Right lobe of liver (tissue), 4 donors: ENCODE results near the gene F10.

Source experiments
- CTCF ChIP-seq, 4 donors: fragments of 200-600 bp in 3 of 4; fragments of 450-650 bp in 1 of 4; IDR thresholded peaks; one replicate each; pipeline versions ENCODE4 v1.5.1 to v1.8.0; 2016 to 2022; ENCODE audit warnings: antibody characterized with exemption in 4 of 4, mild to moderate bottlenecking in 2 of 4
- POLR2A ChIP-seq: fragments of 450-650 bp; IDR thresholded peaks from one replicate; pipeline ENCODE4 v1.6.1; 2017; ENCODE audit warnings: antibody characterized with exemption, mild to moderate bottlenecking
- donor health status: DM: no; HTN: no; CAD: no.
- donor health status: DM: no; HTN: no; CAD: no.
- donor health status: DM: no; HTN: yes; CAD: no.

DNA sequence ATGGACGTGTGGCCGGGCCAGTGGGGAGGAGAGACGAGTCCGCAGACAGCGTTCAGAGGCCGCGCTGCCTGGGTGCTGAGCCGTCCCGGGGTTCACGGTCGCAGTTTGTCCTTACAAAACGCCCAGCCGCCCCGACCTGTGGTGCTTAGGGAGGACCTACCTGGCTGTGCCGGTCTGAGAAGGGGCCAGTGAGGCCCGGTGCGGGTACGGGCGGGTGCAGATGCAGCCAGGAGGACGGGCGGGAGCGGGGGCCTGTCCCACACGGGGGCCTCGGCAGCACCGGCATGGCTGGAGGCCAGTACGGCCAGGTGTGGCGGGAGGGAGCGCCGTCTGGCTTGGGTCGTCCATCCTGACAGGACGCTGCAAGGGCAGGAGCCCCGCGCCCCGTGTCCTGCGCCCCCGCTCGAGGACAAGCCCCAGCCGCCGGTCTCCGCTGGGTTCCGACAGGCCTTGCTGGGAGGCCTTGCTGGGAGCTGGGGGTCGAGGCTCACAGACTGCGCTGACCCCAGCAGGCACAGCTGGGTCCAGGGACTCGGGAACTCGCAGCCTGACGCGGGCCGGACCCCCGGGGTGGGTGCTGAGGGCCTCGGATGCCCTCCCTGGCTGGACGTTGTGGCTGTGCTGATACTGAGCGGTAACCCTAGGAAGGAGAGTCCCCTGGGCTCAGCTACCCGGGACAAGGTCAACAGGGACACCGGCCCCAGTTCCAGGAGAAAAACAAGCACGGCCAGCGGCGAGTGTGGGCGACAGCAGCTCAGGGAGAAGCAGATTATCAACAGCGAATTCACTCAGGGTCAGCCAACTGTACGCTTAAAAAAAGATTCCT lies 30.6 kb downstream of the F10 start:
- TF ChIP-seq CTCF (IDR thresholded peaks at IDR 0.05) (no peak), POLR2A (peak; percentile 68)
